Measurements from ENCODE around the gene ANKRD44. TPM values are rescaled to one million over a fixed set of nuclear protein-coding genes. Genes with fewer than 3 reads are reported as not detected.
A peak's percentile ranks its signal among the peaks of the same experiment; 100 is the strongest.

The ANKRD44 gene
- total and polyA plus RNA-seq, 7 donors: 0.35 to 9.3 (median 1.7) TPM

DNA sequence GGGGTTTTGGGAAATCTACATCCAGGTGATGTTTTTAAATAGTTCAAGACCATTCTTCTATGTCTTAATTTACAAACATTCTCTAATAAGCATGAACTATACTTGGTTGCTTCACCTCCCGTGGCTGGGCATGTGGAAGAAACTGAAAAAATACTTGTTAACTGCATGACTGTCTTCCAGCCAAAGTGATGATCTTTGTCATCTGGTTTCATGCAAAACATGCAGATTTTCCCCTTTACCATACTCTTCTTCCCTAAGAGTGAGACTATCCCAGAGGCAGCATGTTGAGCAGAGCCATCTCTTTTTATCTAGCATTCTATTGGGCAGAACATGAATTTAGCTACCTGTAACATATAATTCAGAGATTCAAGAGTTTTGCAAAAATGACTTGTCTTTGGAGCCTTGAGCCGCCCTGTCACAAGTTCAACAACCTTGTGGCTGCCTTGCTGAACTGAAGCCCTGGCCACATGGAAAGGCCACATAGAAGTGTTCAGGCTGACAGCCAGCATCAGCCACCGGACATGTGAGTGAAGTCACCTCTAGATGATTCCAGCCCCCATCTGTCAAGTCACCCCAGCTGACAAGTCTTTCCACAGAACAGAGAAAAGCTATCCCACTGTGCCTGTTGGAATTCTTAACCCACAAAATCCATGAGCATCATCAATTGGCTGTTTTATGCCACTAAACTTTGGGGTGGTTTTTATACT is 142.8 kb downstream of the ANKRD44 start:
- 64 to 69% (median 64%) methylated on average over 3 of the region's 3 CpGs for WGBS, 3 donors
- Histone ChIP-seq H3K27me3 (ENCODE audit: insufficient read depth in 3 of 3, low read length in 2 of 3) (no peaks in the 10 kb centered on the region), H3K4me3 (no peak overlapping the region), H3K4me1 (no peaks in the 10 kb centered on the region), H3K9me3 (no peaks in the 10 kb centered on the region), H3K36me3 (ENCODE audit: insufficient read depth in 1 of 2, low read depth in 1 of 2) (no peaks in the 10 kb centered on the region), H3K27ac (no peak overlapping the region)
- no peak for DNase-seq
- TF ChIP-seq, protein P1, sequence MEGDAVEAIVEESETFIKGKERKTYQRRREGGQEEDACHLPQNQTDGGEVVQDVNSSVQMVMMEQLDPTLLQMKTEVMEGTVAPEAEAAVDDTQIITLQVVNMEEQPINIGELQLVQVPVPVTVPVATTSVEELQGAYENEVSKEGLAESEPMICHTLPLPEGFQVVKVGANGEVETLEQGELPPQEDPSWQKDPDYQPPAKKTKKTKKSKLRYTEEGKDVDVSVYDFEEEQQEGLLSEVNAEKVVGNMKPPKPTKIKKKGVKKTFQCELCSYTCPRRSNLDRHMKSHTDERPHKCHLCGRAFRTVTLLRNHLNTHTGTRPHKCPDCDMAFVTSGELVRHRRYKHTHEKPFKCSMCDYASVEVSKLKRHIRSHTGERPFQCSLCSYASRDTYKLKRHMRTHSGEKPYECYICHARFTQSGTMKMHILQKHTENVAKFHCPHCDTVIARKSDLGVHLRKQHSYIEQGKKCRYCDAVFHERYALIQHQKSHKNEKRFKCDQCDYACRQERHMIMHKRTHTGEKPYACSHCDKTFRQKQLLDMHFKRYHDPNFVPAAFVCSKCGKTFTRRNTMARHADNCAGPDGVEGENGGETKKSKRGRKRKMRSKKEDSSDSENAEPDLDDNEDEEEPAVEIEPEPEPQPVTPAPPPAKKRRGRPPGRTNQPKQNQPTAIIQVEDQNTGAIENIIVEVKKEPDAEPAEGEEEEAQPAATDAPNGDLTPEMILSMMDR (IDR thresholded peaks at IDR 0.05): no peak
- intact Hi-C loops (cut with DNase I): no loop called here
- peak in 1 of 4 donors; percentile 43 for ATAC-seq

DNA sequence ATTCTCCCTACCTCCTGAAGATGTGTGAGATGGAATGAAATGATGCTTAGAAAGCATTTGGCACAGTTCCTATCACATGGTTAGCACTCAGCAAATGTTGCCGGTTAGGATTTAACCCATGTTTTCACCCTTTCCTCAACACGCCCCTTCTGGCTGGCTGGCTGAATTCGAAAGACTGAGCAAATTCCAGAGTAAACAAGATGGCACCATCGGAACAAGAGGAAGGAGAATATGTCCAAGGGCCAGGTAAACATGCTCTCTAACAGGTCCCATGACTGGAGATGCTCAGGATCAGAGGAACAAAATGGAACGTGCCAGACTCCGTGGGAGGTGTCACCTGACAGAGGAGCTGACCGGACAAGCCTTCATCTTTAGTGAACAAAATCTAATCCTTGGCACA is 145.6 kb downstream of the ANKRD44 start:
- H3K4me3 ChIP-seq: no peak overlapping the region
- TF ChIP-seq, protein P1 (IDR thresholded peaks at IDR 0.05): no peak
- WGBS, 3 donors: 77 to 85% (median 83%) methylated on average over 7 of the region's 7 CpGs
- H3K27ac ChIP-seq: no peak overlapping the region
- no peak for DNase-seq
- no peaks in the 10 kb centered on the region for H3K4me1 ChIP-seq
- H3K27me3 ChIP-seq (ENCODE audit: insufficient read depth in 3 of 3, low read length in 2 of 3): no peaks in the 10 kb centered on the region
- no peak for ATAC-seq
- H3K36me3 ChIP-seq (ENCODE audit: insufficient read depth in 1 of 2, low read depth in 1 of 2): no peaks in the 10 kb centered on the region
- no peaks in the 10 kb centered on the region for H3K9me3 ChIP-seq
- intact Hi-C loops (cut with DNase I): no loop called here

GRCh38 chr2:197164141-197164754 is 146.3 kb downstream of the ANKRD44 start:
- Histone ChIP-seq H3K27me3 (ENCODE audit: insufficient read depth in 3 of 3, low read length in 2 of 3) (no peaks in the 10 kb centered on the region), H3K27ac (peak overlapping the region; percentile 16), H3K4me3 (peak overlapping the region; percentile 42), H3K36me3 (ENCODE audit: insufficient read depth in 1 of 2, low read depth in 1 of 2) (no peaks in the 10 kb centered on the region), H3K4me1 (no peaks in the 10 kb centered on the region), H3K9me3 (no peaks in the 10 kb centered on the region)
- WGBS, 3 donors: 32 to 41% (median 37%) methylated on average over 35 to 39 of the region's 39 CpGs
- peak in 1 of 4 donors; percentile 30 for ATAC-seq
- intact Hi-C loops (cut with DNase I): no loop called here
- TF ChIP-seq, protein P1 (IDR thresholded peaks at IDR 0.05): no peak
- DNase-seq: peak; percentile 17 to 56

- Histone ChIP-seq H3K9me3 (no peaks in the 10 kb centered on the region), H3K27ac (no peak overlapping the region), H3K4me3 (no peak overlapping the region), H3K27me3 (ENCODE audit: insufficient read depth in 3 of 3, low read length in 2 of 3) (no peaks in the 10 kb centered on the region), H3K36me3 (ENCODE audit: insufficient read depth in 1 of 2, low read depth in 1 of 2) (no peaks in the 10 kb centered on the region), H3K4me1 (no peaks in the 10 kb centered on the region)
- 88 to 91% (median 90%) methylated on average over 17 of the region's 17 CpGs for WGBS, 3 donors
- ATAC-seq (no peak), DNase-seq (no peak)
- intact Hi-C loops (cut with DNase I): no loop called here
- TF ChIP-seq, protein P1 (IDR thresholded peaks at IDR 0.05): no peak
These were observed 146.9 kb downstream of the ANKRD44 start for GRCh38 chr2:197163712-197164140.
